Cerebellar nuclear complex (tissue), 1 donor: ENCODE data around the gene PLXNA3.
"Not testable (repeated sequence)": the region's sequence is repeated elsewhere in the genome, so short reads cannot be mapped to it uniquely, and the experiment has no call there.

Experiments
- DNase-seq, 2 experiments: peaks; one replicate each; lab custom pipeline; 2025; lab: John Stamatoyannopoulos, UW

Gene PLXNA3

DNA sequence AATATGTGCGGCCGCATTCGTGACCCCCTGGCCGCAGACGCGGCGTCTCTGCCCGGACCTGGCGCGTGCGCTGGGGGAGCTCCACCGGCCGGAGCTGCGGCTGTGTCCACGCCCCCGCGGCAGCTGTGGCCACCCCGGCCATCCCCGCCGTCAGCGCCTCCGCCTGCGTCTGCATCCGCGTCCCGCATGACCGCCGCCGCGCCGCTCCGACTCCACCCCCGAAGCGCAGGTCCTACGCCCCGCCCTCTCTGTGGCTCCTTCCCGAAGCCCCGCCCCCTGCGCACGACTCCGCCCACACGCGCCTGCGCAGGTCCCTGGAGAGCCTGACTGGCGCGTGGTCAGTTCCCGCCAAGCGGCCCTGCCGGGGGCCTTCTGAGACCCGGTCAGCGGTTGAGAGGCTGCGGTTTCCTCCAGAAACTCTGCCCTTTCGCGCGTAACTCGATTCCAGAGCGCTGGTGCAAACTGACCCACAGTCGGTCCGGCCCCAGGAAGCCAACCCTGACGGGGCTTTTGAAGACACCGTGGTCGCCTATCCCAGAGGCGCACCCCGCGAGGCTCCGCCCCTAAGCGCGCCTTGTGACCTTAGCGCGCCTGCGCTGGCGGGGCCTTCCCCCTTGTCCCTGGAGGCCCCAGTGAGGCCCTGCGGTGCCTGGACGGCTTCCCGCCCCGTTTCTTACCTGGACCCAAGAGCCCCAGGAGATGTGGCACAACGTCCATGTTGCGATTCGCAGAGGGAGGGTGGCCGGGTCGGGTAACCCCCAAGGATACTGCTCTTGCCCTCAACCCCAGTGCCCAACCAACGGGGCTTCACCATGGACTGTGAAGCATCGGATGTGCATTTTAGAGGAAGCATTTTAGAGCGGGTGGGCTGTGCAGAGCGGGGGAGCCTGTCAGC, 20.9 kb downstream of the PLXNA3 start, which contains the start of gene LAGE3:
TSS of gene LAGE3 (minus strand) at position 554 of the 895 bp plus-strand sequence. CDS start at position 188, 366 bp downstream.
- peak; percentile 44 to 47 for DNase-seq

DNA sequence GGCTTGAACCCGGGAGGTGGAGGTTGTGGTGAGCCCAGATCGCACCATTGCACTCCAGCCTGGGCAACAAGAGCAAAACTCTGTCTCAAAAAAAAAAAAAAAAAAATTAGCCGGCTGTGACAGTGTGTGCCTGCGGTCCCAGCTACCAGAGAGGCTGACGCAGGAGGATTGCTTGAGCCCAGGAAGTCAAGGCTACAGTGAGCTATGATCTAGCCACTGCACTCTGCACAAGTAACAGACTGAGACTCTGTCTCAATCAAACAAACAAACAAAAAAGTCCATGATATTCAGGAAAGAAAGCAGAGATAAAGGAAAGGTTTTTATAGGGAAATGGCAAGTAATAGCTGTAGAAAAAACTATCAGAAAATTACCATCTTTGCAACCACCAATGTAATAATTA, 23.1 kb downstream of the PLXNA3 start:
- DNase-seq = no peak

GRCh38 chrX:154481911-154482601, 24.0 kb downstream of the PLXNA3 start:
- DNase-seq = no peak

DNA sequence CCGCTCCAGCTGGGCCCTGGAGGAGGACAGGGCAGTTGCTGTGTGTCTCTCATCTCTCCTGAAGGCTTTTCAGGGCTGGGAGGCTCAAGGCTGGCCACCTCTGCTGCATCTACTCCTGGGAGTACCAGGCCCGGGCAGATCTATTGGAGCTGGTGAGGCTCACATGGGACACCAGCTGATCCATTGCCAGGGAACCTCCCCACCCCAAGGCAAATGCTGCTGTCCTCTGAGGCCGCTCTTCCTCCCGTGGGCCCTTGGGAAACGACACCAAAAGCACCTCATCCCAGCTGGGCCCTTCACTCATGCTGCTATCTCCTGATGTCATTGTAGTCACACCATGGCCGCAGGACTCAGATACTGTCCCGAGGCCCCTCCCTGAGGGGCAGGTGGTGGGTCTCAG, 24.7 kb downstream of the PLXNA3 start:
- DNase-seq = no peak

GRCh38 chrX:154483325-154483724, 25.2 kb downstream of the PLXNA3 start:
- no peak for DNase-seq

DNA sequence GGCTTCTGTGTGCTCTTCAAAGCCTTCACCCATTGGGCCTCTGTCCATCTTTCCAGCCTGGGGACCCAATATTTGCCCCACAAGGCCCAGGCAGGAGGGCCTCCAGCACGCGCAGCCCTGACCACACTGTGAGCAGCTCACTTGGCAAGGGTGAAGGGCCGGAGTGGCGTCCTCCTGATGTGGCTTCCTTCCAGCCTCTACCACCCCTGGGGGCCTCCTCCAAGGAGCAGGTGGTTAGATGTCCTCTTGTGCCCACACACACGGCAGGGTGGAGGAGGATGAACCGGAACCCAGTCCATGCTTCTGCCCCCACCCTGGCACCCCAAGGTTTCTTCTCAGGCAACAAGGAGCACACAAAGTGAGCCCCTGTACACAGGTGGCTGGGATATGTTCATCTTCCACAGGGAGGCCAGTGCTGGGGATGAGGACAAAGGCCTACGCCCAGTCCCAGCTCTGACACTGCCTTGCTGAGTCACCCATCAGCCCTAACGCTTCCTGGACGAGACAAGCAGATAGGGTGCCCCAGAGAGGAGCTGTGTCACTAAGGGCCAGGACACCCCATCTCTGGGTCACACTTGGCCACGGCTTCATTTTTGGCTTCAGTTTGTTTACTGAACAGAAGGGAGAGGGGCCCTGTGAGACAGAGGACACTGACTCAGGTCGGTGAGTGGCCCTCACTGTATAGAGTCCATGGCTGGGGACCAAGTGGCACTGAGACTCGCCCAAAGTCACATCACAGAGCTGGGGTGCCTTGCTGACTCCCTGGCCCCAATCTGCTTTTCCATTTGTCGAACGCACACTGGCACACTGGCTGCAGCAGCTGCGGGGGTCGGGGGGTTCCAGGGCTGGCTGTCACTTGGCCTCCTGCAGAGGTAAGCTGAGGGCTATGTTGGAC, 26.4 kb downstream of the PLXNA3 start:
- no peak for DNase-seq

DNA sequence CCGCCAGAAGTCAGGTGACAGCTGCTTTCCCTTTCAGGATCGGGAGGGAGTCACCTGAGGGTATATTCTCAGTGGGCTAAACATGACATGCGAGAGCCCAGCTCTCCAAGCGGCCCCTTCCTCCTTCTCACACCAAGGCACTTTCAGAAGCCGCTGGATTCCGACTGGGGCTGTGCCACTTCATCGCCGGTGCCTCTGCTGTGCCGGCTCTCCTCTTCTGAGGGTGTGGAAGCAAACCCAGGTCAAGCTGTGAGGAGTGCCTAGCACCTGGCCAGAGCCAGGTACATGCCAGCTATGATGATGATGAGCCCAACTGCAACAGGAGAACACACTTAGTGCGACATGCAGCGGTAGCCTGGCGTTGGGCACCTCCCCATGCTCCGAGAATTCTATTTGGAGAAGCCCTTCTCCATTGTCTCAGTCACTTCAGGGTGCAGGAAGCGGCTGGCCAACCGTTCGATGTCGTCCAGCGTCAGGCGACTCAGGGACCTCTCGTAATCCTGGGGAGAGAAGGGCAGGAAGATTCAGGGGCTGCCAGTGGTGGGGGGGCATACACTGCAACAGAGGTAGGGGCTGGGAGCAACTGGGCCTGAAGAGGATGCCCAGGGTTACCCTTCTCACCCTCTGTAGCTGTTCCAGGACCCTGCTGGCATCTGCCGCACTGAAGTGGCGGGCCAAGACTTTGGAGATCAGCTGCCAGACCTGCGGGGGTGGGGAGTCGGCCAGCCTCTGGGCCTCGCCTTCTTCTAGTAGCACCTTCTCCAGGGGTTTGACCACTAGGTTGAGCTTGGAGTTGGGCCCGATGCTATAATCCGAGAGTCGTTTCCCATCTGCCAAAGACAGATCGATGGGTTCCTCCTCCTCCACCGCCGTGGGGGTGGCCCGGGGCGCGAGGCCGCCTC, 27.3 kb downstream of the PLXNA3 start:
- no peak for DNase-seq

GRCh38 chrX:154486052-154486395, 27.9 kb downstream of the PLXNA3 start:
- DNase-seq = no peak

DNA sequence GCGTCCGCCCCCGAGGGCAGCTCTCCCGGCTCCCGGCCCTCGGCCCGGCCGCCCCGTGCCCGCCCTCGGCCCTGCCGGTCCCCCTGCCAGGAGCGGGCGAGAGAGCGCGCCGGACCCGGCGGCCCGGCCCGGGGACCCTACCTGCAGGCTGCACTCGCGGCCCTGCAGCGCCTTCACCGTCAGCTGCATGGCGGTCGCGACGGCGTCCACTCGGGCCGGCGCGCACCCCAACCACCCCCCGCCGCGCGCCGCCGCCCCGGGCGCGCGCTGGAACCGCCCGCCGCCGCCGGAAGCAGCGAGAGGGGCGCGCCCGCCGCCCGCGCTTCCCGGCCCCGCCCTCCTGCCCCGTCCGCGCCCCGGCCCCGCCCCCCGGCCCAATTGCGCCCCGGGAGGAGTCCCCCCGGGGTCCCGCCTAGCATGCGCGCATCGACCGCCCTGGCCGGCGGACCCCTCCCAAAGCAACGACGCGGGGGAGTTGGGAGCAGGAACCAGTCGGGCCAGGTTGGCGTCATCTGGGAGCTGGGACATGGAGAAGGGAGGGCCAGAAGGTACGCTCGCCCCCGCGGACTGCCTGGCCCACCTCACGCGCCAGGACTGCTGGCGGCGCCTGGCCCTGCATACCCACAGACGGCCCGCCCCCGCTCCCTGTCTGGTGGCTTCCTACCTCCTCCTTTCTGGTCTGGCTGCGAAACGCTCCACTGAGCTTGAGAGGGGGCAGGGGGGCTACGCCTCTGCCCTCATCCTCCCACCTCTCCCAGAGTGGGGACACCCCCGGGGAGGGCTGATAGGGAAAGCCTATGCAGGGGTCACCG, 28.5 kb downstream of the PLXNA3 start, which contains the start of gene UBL4A:
TSS of gene UBL4A (minus strand) at position 220 of the 812 bp plus-strand sequence. CDS start at position 189, 31 bp downstream.
- no peak for DNase-seq

DNA sequence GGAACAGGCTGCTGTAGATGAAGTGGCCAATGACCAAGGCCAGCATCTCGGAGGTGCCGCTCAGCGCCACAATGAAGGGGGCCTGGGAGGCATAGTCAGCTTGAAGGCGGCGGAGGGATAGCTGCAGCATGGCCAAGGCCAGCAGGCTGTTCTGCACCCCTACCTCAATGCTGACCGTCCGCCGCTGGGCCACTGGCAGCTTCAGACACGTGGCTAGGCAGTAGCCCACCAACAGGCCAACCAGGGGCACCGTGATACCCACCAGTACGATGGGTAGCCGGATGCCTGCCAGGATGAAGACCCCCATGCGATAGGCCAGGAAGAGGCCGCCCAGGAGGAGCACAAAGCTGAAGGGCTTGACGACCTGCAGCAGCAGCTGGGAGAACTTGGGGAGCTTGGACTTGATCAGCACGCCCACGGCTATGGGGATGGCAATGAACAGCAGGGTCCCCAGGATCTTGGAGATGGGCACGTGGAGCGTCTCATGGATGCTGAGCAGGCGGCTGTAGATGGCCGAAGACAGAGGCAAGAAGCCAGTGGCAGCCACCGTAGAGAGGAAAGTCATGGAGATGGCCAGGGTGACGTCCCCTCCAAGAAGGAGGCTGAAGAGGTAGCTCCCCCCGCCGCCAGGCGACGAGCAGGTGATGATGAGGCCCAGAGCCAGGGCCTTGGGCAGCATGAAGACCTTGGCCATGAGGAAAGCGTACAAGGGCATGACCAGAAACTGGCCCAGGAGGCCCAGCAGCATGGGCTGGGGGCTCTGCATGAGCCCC, 29.6 kb downstream of the PLXNA3 start:
- no peak for DNase-seq

DNA sequence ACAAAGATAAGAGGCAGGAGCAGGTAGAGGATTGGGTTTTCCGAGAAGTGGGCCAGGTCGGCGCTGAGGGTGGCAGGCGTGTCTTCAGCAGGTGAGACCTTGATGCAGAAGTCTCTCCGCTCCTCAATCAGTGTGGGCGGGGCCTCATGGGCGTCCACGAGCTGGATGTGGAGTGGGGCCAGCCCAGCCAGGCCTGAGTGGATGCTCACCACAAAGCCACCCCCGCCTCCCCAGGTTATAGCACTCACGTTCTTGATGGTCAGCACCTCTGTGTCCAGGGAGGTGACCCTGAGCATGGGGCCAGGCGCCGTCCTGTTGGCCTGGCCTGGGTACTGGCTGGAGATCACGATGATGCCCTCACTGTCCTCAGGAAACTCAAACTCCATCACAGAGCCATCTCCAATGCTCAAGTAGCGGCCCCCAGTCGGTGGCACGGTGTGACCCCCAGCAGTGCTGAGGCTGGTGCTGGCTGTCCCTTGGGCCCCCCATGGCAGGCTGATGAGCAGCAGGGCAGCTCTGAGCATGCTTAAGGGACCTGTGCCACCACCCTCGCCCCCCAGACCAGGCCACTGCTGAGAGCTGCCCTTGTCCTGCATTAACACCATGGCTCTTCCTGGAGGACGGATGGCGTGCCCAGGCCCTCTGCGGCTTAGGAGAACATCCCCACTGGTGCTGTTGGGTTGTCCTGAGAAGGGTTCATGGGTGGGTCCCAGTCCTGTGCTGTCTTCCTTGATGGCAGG, 30.4 kb downstream of the PLXNA3 start:
- DNase-seq = no peak

GRCh38 chrX:154489182-154489581, 31.1 kb downstream of the PLXNA3 start:
- no peak for DNase-seq

GRCh38 chrX:154490021-154490413, 31.9 kb downstream of the PLXNA3 start:
- DNase-seq = no peak

- DNase-seq = peak; percentile 43 to 63
Measured at GRCh38 chrX:154490414-154491083, 32.5 kb downstream of the PLXNA3 start, which contains the start of gene SLC10A3. Gene SLC10A3 (minus strand): TSS chrX:154490629. CDS start chrX:154488940, 1,689 bp downstream.

- no peak for DNase-seq
Measured at GRCh38 chrX:154494715-154495114, 36.6 kb downstream of the PLXNA3 start.

GRCh38 chrX:154495472-154495922, 37.4 kb downstream of the PLXNA3 start:
- no peak for DNase-seq

DNA sequence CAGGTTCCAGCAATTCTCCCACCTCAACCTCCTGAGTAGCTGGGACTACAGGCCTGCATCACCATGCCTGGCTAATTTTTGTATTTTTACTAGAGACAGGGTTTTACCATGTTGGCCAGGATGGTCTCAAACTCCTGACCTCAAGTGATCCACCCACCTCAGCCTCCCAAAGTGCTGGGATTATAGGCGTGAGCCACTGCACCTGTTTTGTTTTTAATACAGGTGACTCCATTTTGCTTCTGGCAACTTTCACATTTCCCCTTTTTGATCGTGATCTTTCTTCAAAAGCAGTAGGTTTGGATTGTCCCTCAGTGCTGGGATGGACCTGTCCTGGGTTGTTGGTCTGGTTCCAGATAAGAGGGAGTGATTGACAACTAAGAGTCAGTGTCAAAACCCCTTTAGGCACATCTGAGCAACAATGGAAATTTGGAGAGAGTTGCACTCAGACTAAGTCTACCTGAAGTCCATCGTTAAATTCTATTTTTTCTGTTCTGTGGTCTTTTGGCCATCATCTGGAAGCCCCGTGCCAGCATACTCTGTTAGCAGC, 38.6 kb downstream of the PLXNA3 start:
- DNase-seq = not testable (repeated sequence)
